Pulmonary artery endothelial cell (primary cell): ENCODE data around the gene SLC22A14. TPM values are rescaled to one million over a fixed set of nuclear protein-coding genes. Genes with fewer than 3 reads are reported as not detected.
"Not testable (repeated sequence)": the region's sequence is repeated elsewhere in the genome, so short reads cannot be mapped to it uniquely, and the experiment has no call there.

Experiments
- DNase-seq: peaks from one replicate; pipeline ENCODE4 v3.0.0-alpha.2; 2011; ENCODE audit warnings: low read depth, low spot score
- total RNA-seq: library from RNA; depleted of rRNA; stranded (reverse); fragments of >200 nt; gene quantifications from 2 replicates; pipeline ENCODE4 v1.2.3, GENCODE V29; 2014

Gene SLC22A14
- total RNA-seq = under 0.01 and 0.14 TPM in 2 replicates

- DNase-seq = no peak
Measured at GRCh38 chr3:38281895-38282686, at the start of gene SLC22A14. Gene SLC22A14 (plus strand): TSS chr3:38282294. CDS start chr3:38306027, 23,733 bp downstream.

GRCh38 chr3:38232701-38233100, 49.4 kb upstream of the SLC22A14 start:
- DNase-seq = no peak

- no peak for DNase-seq
Measured at GRCh38 chr3:38235466-38235865, 46.6 kb upstream of the SLC22A14 start.

GRCh38 chr3:38238416-38239008, 43.6 kb upstream of the SLC22A14 start:
- DNase-seq = no peak

GRCh38 chr3:38242812-38243211, 39.3 kb upstream of the SLC22A14 start:
- not testable (repeated sequence) for DNase-seq

- DNase-seq = no peak
Measured at GRCh38 chr3:38245930-38246329, 36.2 kb upstream of the SLC22A14 start.

GRCh38 chr3:38247366-38248035, 34.6 kb upstream of the SLC22A14 start:
- DNase-seq = peak; percentile 55

- DNase-seq = no peak
Measured at GRCh38 chr3:38250198-38250597, 31.9 kb upstream of the SLC22A14 start.

GRCh38 chr3:38251197-38251596, 30.9 kb upstream of the SLC22A14 start:
- DNase-seq = no peak

- DNase-seq = no peak
Measured at GRCh38 chr3:38253704-38254103, 28.4 kb upstream of the SLC22A14 start.

GRCh38 chr3:38254872-38255271, 27.2 kb upstream of the SLC22A14 start:
- DNase-seq = no peak

- DNase-seq = no peak
Measured at GRCh38 chr3:38255627-38256026, 26.5 kb upstream of the SLC22A14 start.

- no peak for DNase-seq
Measured at GRCh38 chr3:38257583-38257982, 24.5 kb upstream of the SLC22A14 start.

GRCh38 chr3:38260474-38260873, 21.6 kb upstream of the SLC22A14 start:
- DNase-seq = no peak

- DNase-seq = no peak
Measured at GRCh38 chr3:38264353-38264771, 17.7 kb upstream of the SLC22A14 start.

- no peak for DNase-seq
Measured at GRCh38 chr3:38264779-38265178, 17.3 kb upstream of the SLC22A14 start.

GRCh38 chr3:38265604-38266307, 16.3 kb upstream of the SLC22A14 start, which contains the start of gene SLC22A13:
Gene SLC22A13 (plus strand): TSS chr3:38265812. CDS start chr3:38265861, 49 bp downstream.
- DNase-seq = no peak

GRCh38 chr3:38266810-38267209, 15.3 kb upstream of the SLC22A14 start:
- DNase-seq = no peak

- no peak for DNase-seq
Measured at GRCh38 chr3:38267662-38268061, 14.4 kb upstream of the SLC22A14 start.

GRCh38 chr3:38268087-38268486, 14.0 kb upstream of the SLC22A14 start:
- DNase-seq = no peak

- DNase-seq = no peak
Measured at GRCh38 chr3:38268522-38268921, 13.6 kb upstream of the SLC22A14 start.

GRCh38 chr3:38270606-38271005, 11.5 kb upstream of the SLC22A14 start:
- no peak for DNase-seq
